Stimulated activated CD4-positive, alpha-beta T cell treated with anti-CD3 and anti-CD28 coated beads, Interleukin-1b, Interleukin-23, amount 100 ng/mL, for 48 hours (primary cell): ENCODE results near the gene CHST3.
"Not testable (repeated sequence)": the region's sequence is repeated elsewhere in the genome, so short reads cannot be mapped to it uniquely, and the experiment has no call there.

ENCODE experiments used
- DNase-seq: peaks from one replicate; pipeline ENCODE4 v3.0.0-alpha.2; 2020

CHST3 gene

GRCh38 chr10:71973777-71974488 lies 9.7 kb downstream of the CHST3 start:
- DNase-seq = no peak

- peak; percentile 69 for DNase-seq
Measured at GRCh38 chr10:71974489-71975021, 10.4 kb downstream of the CHST3 start.

- DNase-seq = no peak
Measured at GRCh38 chr10:71975087-71975870, 11.1 kb downstream of the CHST3 start.

- no peak for DNase-seq
Measured at GRCh38 chr10:71975871-71976725, 11.9 kb downstream of the CHST3 start.

- DNase-seq = not testable (repeated sequence)
Measured at GRCh38 chr10:71977614-71977903, 13.4 kb downstream of the CHST3 start.

GRCh38 chr10:71978476-71978875 lies 14.3 kb downstream of the CHST3 start:
- no peak for DNase-seq

GRCh38 chr10:71978988-71979691 lies 14.9 kb downstream of the CHST3 start:
- DNase-seq = no peak

- no peak for DNase-seq
Measured at GRCh38 chr10:71979692-71980062, 15.5 kb downstream of the CHST3 start.

- no peak for DNase-seq
Measured at GRCh38 chr10:71980181-71981014, 16.2 kb downstream of the CHST3 start.

- DNase-seq = no peak
Measured at GRCh38 chr10:71981015-71981875, 17.1 kb downstream of the CHST3 start.

- DNase-seq = no peak
Measured at GRCh38 chr10:71981876-71982230, 17.7 kb downstream of the CHST3 start.

- no peak for DNase-seq
Measured at GRCh38 chr10:71982269-71983178, 18.3 kb downstream of the CHST3 start.

GRCh38 chr10:71984126-71984808 lies 20.1 kb downstream of the CHST3 start:
- no peak for DNase-seq

GRCh38 chr10:71984809-71985388 lies 20.7 kb downstream of the CHST3 start:
- DNase-seq = no peak

GRCh38 chr10:71985542-71986250 lies 21.5 kb downstream of the CHST3 start:
- no peak for DNase-seq

GRCh38 chr10:71988895-71989294 lies 24.7 kb downstream of the CHST3 start:
- not testable (repeated sequence) for DNase-seq

GRCh38 chr10:71989661-71990454 lies 25.7 kb downstream of the CHST3 start:
- no peak for DNase-seq
